RWPE1 (cell line): ENCODE measurements around the gene LIPM.

Source experiments
- CTCF ChIA-PET: fragments of 350-600 bp; sonication (Branson Sonifier 250); formaldehyde crosslinking; extraction: SDS; loops from one replicate; lab custom pipeline; 2021; lab: Yijun Ruan, JAX
- POLR2A ChIA-PET: fragments of 400-600 bp; formaldehyde crosslinking; extraction: SDS; loops from one replicate; lab custom pipeline; 2020; ENCODE audit warnings: antibody characterized with exemption; ENCODE audit not compliant: low non-redundant PET; lab: Yijun Ruan, JAX
- DNase-seq: peaks from one replicate; pipeline ENCODE4 v3.0.0; 2012; ENCODE audit warnings: low spot score
- H3K27ac ChIP-seq: fragments of 450-650 bp; 2 replicates; pipeline ENCODE4 v1.5.1; 2017
- CTCF ChIP-seq: fragments of 450-650 bp; conservative IDR thresholded peaks from 2 replicates; pipeline ENCODE4 v1.5.1; 2017; ENCODE audit warnings: low read depth, mild to moderate bottlenecking

The LIPM gene

DNA sequence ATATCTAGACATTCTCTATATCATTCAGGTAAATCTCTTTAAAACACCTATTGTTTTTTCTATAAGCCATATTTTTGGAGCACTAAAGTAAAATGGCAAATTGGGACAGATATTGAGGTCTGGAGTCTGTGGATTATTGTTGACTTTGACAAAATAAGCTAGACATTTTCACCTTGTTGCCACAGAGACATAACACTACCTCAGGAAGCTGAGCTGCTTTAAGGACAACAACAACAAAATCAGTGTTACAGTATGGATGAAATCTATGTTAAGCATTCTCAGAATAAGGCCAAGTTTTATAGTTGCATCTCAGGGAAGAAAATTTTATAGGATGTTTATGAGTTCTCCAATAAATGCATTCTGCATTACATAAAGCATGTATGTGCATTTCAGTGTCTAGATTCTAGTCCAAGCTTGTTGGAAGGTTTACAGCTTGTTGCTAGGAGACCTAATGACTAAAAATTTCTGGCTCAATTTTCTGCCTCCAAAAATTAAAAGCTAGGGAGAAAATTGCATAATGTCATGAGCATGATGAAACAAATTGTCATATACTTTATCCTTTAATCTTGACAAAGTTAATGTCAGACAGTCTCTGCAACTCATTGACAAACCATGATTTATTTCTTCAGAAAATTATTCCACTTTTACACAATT is 18.3 kb downstream of the LIPM start:
- no peak for TF ChIP-seq CTCF
- DNase-seq = peak; percentile 74
- ChIA-PET CTCF (interaction anchor here (0.5 to 1.3 kb wide), 5 partner anchors 14 to 1072 kb away, joined by 3 to 4 read pairs (median 3); no protein-coding TSS in a partner anchor), POLR2A (no interaction called here)
- H3K27ac ChIP-seq = no peak overlapping the region

- CTCF ChIA-PET = interaction anchor here (1.7 kb wide), 1 partner anchor 108 kb away, joined by 5 read pairs; no protein-coding TSS in a partner anchor
- DNase-seq = no peak
- POLR2A ChIA-PET = no interaction called here
- no peak for TF ChIP-seq CTCF
- no peak overlapping the region for H3K27ac ChIP-seq
These were observed 23.9 kb downstream of the LIPM start for GRCh38 chr10:88826388-88826787.

- POLR2A ChIA-PET = no interaction called here
- H3K27ac ChIP-seq = no peak overlapping the region
- DNase-seq = no peak
- CTCF ChIA-PET = interaction anchor here (0.7 to 1.7 kb wide), 5 partner anchors 17 to 319 kb away, joined by 3 to 6 read pairs (median 4); no protein-coding TSS in a partner anchor
- TF ChIP-seq CTCF = no peak
These were observed 25.1 kb downstream of the LIPM start for GRCh38 chr10:88827671-88828070.

DNA sequence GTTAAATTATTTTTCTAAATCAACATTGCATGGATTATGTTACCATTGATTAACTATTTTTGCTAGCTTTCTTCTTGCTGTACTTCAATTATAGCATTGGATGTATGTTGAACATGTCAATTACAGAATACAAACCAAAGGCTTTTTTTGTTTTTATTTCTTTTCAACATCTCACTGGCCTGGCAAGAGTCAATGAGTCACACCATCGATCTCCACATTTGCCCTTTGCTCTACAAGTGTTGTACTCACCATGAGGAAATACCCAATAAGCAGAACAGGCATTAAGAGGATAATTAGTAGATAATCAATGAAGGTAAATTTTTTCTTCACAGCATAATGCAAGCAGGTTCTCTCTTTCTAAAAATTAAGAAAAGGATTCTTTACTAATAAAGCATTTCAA is 25.8 kb downstream of the LIPM start:
- TF ChIP-seq CTCF = no peak
- no peak overlapping the region for H3K27ac ChIP-seq
- POLR2A ChIA-PET = no interaction called here
- CTCF ChIA-PET = interaction anchor here (1.1 kb wide), 1 partner anchor 104 kb away, joined by 3 read pairs; no protein-coding TSS in a partner anchor
- no peak for DNase-seq

- POLR2A ChIA-PET = no interaction called here
- no peak for TF ChIP-seq CTCF
- no peak for DNase-seq
- CTCF ChIA-PET = interaction anchor here (0.5 to 1.6 kb wide), 4 partner anchors 35 to 156 kb away, joined by 5 to 9 read pairs (median 6); no protein-coding TSS in a partner anchor
- no peak overlapping the region for H3K27ac ChIP-seq
These were observed 28.2 kb downstream of the LIPM start for GRCh38 chr10:88830643-88831268.

DNA sequence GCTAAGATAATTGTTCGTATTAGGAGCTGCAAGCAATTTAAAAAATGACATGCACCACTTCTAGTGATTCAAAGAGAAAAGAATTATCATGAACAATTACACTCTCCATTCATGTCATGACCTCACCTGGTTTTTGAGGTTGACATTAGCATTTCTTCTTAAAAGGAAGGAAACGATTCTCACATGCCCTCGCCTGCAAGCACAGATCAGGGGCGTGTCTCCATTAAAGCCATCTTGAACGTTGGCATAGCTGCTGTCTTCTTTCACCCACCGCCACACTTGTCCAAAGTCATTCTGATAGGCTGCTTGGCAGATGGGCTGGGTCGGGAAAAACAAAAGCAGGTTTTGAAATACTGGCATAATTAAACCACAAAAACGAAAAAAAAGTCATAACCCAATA is 29.2 kb downstream of the LIPM start:
- no peak for DNase-seq
- ChIA-PET POLR2A (no interaction called here), CTCF (interaction anchor here (0.5 to 1.6 kb wide), 5 partner anchors 34 to 155 kb away, joined by 4 to 9 read pairs (median 6); no protein-coding TSS in a partner anchor)
- H3K27ac ChIP-seq = no peak overlapping the region
- no peak for TF ChIP-seq CTCF
